SK-N-SH (cell line): Measurements from ENCODE around the gene NOD2. TPM values are rescaled to one million over a fixed set of nuclear protein-coding genes. Genes with fewer than 3 reads are reported as not detected.

Source experiments
- CTCF ChIA-PET: fragments of 300-600, 350-600 bp; formaldehyde crosslinking; extraction: SDS; loops from one replicate; lab custom pipeline; 2021; lab: Yijun Ruan, JAX
- POLR2A ChIA-PET: fragments of 350-600 bp; sonication (Branson Sonifier 250); formaldehyde crosslinking; extraction: SDS; loops from one replicate; lab custom pipeline; 2020; ENCODE audit warnings: antibody characterized with exemption, inconsistent platforms; lab: Yijun Ruan, JAX
- DNase-seq: peaks from one replicate; pipeline ENCODE4 v3.0.0; 2012
- H2AFZ ChIP-seq: fragments of 200-600 bp; sonication (generic); 2 replicates; pipeline ENCODE4 v1.8.1; 2016; ENCODE audit warnings: antibody characterized with exemption, mild to moderate bottlenecking, low read depth
- H3F3A ChIP-seq: fragments of 200-600 bp; sonication (generic); replicated peaks from 2 replicates; pipeline ENCODE3; 2016; ENCODE audit warnings: antibody characterized with exemption, mild to moderate bottlenecking; ENCODE audit not compliant: insufficient read depth
- H3K27ac ChIP-seq, 2 experiments: fragments of 200-500 bp in 1 of 2; fragments of 200-600 bp in 1 of 2; sonication (Bioruptor generic) in 1 of 2; sonication (generic), shearing (Covaris generic) in 1 of 2; 2 replicates each; pipeline versions ENCODE4 v1.5.1 to v1.6.1; 2014 to 2016; ENCODE audit warnings: low read depth in 2 of 2, inconsistent platforms in 1 of 2, low read length in 1 of 2, mild to moderate bottlenecking in 1 of 2, mixed read lengths in 1 of 2
- H3K27me3 ChIP-seq: fragments of 200-600 bp; sonication (generic), shearing (Covaris generic); 2 replicates; pipeline ENCODE4 v1.6.1; 2016; ENCODE audit warnings: mixed run types; ENCODE audit not compliant: insufficient read depth
- H3K36me3 ChIP-seq, 2 experiments: fragments of 200-500 bp in 1 of 2; fragments of 200-600 bp in 1 of 2; sonication (Bioruptor generic) in 1 of 2; sonication (generic) in 1 of 2; replicated peaks in 1 of 2; 2 replicates each; pipeline versions ENCODE3 to v1.5.1; 2014 to 2016; ENCODE audit warnings: low read length in 1 of 2, mild to moderate bottlenecking in 1 of 2; ENCODE audit not compliant: insufficient read depth in 2 of 2, control insufficient read depth in 1 of 2
- H3K4me1 ChIP-seq, 2 experiments: fragments of 200-500 bp in 1 of 2; fragments of 200-600 bp in 1 of 2; sonication (Bioruptor generic) in 1 of 2; sonication (generic), shearing (Covaris generic) in 1 of 2; 2 replicates each; pipeline versions ENCODE4 v1.5.1 to v1.6.1; 2014 to 2016; ENCODE audit warnings: low read depth in 1 of 2, low read length in 1 of 2, mixed run types in 1 of 2; ENCODE audit not compliant: insufficient read depth in 2 of 2, control insufficient read depth in 1 of 2
- H3K4me2 ChIP-seq: fragments of 200-600 bp; sonication (generic), shearing (Covaris generic); 2 replicates; pipeline ENCODE4 v1.6.1; 2017; ENCODE audit warnings: mixed run types
- H3K4me3 ChIP-seq, 2 experiments: fragments of 200-500 bp in 1 of 2; fragments of 200-600 bp in 1 of 2; sonication (Bioruptor generic) in 1 of 2; sonication (generic), shearing (Covaris generic) in 1 of 2; 2 replicates each; pipeline versions ENCODE4 v1.5.1 to v1.8.1; 2014 to 2016; ENCODE audit warnings: low read depth in 2 of 2, inconsistent platforms in 1 of 2, low read length in 1 of 2, mild to moderate bottlenecking in 1 of 2, mixed read lengths in 1 of 2, moderate library complexity in 1 of 2
- H3K79me2 ChIP-seq: fragments of 200-600 bp; sonication (generic); 2 replicates; pipeline ENCODE4 v1.8.1; 2017; ENCODE audit warnings: mild to moderate bottlenecking; ENCODE audit not compliant: insufficient read depth
- H3K9ac ChIP-seq: fragments of 200-600 bp; sonication (generic); 2 replicates; pipeline ENCODE4 v1.6.1; 2017; ENCODE audit warnings: mixed run types
- H3K9me2 ChIP-seq: fragments of 200-600 bp; sonication (generic); 2 replicates; pipeline ENCODE4 v1.6.1; 2017; ENCODE audit warnings: mixed run types
- H3K9me3 ChIP-seq: fragments of 200-600 bp; sonication (generic); 2 replicates; pipeline ENCODE4 v1.6.1; 2017; ENCODE audit warnings: mixed run types, mild to moderate bottlenecking, moderate library complexity
- H4K20me1 ChIP-seq: fragments of 200-600 bp; sonication (generic); 2 replicates; pipeline ENCODE4 v1.6.1; 2017; ENCODE audit warnings: mild to moderate bottlenecking, mixed run types; ENCODE audit not compliant: insufficient read depth
- CTCF ChIP-seq: fragments of 200-600 bp; sonication (generic); IDR thresholded peaks from 2 replicates; pipeline ENCODE4 v1.6.1; 2017; ENCODE audit warnings: antibody characterized with exemption, mild to moderate bottlenecking, moderate library complexity
- ELF1 ChIP-seq: IDR thresholded peaks from 2 replicates; pipeline ENCODE4 v1.4.0; 2012
- FOXM1 ChIP-seq: IDR thresholded peaks from 2 replicates; pipeline ENCODE4 v1.4.0; 2012; ENCODE audit warnings: low read depth, mild to moderate bottlenecking
- GABPA ChIP-seq: IDR thresholded peaks from 2 replicates; pipeline ENCODE4 v1.4.0; 2012; ENCODE audit warnings: low read depth, mild to moderate bottlenecking
- GATA2 ChIP-seq: sonication (generic); formaldehyde crosslinking; IDR thresholded peaks from 2 replicates; pipeline ENCODE4 v1.5.0; 2020; ENCODE audit warnings: mild to moderate bottlenecking, missing genetic modification reagents
- IRF3 ChIP-seq: fragments of 150-350 bp; IDR thresholded peaks from 2 replicates; pipeline ENCODE4 v1.6.1; 2016; ENCODE audit warnings: mild to moderate bottlenecking, low read depth, low read length
- MXI1 ChIP-seq: IDR thresholded peaks from 2 replicates; pipeline ENCODE4 v1.6.1; 2012; ENCODE audit warnings: mild to moderate bottlenecking, low read depth, low read length, improper control_type of control experiment
- NFIC ChIP-seq: IDR thresholded peaks from 2 replicates; pipeline ENCODE4 v1.4.0; 2012; ENCODE audit warnings: borderline replicate concordance
- NRF1 ChIP-seq: IDR thresholded peaks from 2 replicates; pipeline ENCODE4 v1.6.1; 2012; ENCODE audit warnings: low read depth, mild to moderate bottlenecking, low read length
- PBX3 ChIP-seq: IDR thresholded peaks from 2 replicates; pipeline ENCODE4; 2012
- POLR2AphosphoS5 ChIP-seq: IDR thresholded peaks from 2 replicates; pipeline ENCODE4 v1.6.1; 2012; ENCODE audit warnings: low read depth, low read length
- RCOR1 ChIP-seq: fragments of 150-350 bp; IDR thresholded peaks from 2 replicates; pipeline ENCODE4 v1.6.1; 2017; ENCODE audit warnings: antibody characterized with exemption, low read length
- REST ChIP-seq: IDR thresholded peaks from 2 replicates; pipeline ENCODE4 v1.6.1; 2012; ENCODE audit warnings: mild to moderate bottlenecking, low read depth, low read length, moderate library complexity
- RXRA ChIP-seq: IDR thresholded peaks from 2 replicates; pipeline ENCODE4 v1.4.0; 2012; ENCODE audit warnings: low read depth, mild to moderate bottlenecking, borderline replicate concordance
- SIN3A ChIP-seq: IDR thresholded peaks from 2 replicates; pipeline ENCODE4 v1.6.1; 2012; ENCODE audit warnings: low read depth, mild to moderate bottlenecking, low read length, moderate library complexity, borderline replicate concordance
- SMC3 ChIP-seq: IDR thresholded peaks from 2 replicates; pipeline ENCODE4 v1.6.1; 2012; ENCODE audit warnings: low read depth, low read length, improper control_type of control experiment
- TAF1 ChIP-seq: IDR thresholded peaks from 2 replicates; pipeline ENCODE4 v1.6.1; 2012; ENCODE audit warnings: low read depth, mild to moderate bottlenecking, low read length, moderate library complexity, borderline replicate concordance
- TEAD4 ChIP-seq: IDR thresholded peaks from 2 replicates; pipeline ENCODE4 v1.4.0; 2012; ENCODE audit warnings: mild to moderate bottlenecking, borderline replicate concordance; ENCODE audit not compliant: insufficient read depth
- USF1 ChIP-seq: IDR thresholded peaks from 2 replicates; pipeline ENCODE4 v1.4.0; 2012; ENCODE audit warnings: low read depth, borderline replicate concordance
- WGBS: methylation state at CpG from one replicate; pipeline ENCODE4 v1.1.6; 2017; ENCODE audit warnings: low lambda C conversion rate; 5-methylcytosine and 5-hydroxymethylcytosine counted together
- polyA plus RNA-seq, 3 experiments: library from polyadenylated mRNA; depleted of rRNA; stranded (reverse); fragments of >200 nt; gene quantifications; 2 replicates each; pipeline ENCODE4 v1.2.3, GENCODE V29; 2012

Gene NOD2
- polyA plus RNA-seq, 1 of the 3 experiments (the other 2 are of a cell fraction), result not detected

- TF ChIP-seq POLR2AphosphoS5 (no peak), RCOR1 (no peak), PBX3 (no peak), FOXM1 (no peak), SIN3A (no peak), SMC3 (no peak), NFIC (no peak), CTCF (no peak), RXRA (no peak), GABPA (no peak), ELF1 (no peak)
Observed at GRCh38 chr16:50688083-50688482, 5.3 kb upstream of the NOD2 start (continued).

- Histone ChIP-seq H3K4me1 (no peaks in the 10 kb centered on the region; a peak in 1 of 4 replicates), H3K79me2 (no peaks in the 10 kb centered on the region), H4K20me1 (no peaks in the 10 kb centered on the region), H3K27ac (no peak overlapping the region), H3F3A (no peaks in the 10 kb centered on the region), H3K4me2 (no peak overlapping the region), H2AFZ (no peak overlapping the region), H3K4me3 (no peak overlapping the region), H3K36me3 (no peaks in the 10 kb centered on the region), H3K9me3 (no peaks in the 10 kb centered on the region), H3K27me3 (no peaks in the 10 kb centered on the region; the same call in 1 of the 2 replicates), H3K9ac (no peak overlapping the region), H3K9me2 (no peaks in the 10 kb centered on the region)
- TF ChIP-seq TEAD4 (no peak), TAF1 (no peak), IRF3 (no peak), USF1 (no peak), GATA2 (CRISPR knock-in tag) (no peak), PBX3 (no peak), SMC3 (no peak), NRF1 (no peak), MXI1 (no peak), REST (no peak)
- CTCF ChIA-PET, result interaction anchor here (1.2 kb wide), 1 partner anchor 117 kb away, joined by 3 read pairs; no protein-coding TSS in a partner anchor
- POLR2A ChIA-PET, result no interaction called here
- no peak for DNase-seq
- 44% methylated on average over 3 of the region's 3 CpGs for WGBS
Observed at GRCh38 chr16:50688867-50689266, 4.5 kb upstream of the NOD2 start.
